IgD-negative memory B cell (primary cell): ENCODE measurements around the gene LHX2. TPM values are rescaled to one million over a fixed set of nuclear protein-coding genes. Genes with fewer than 3 reads are reported as not detected.

Experiments
- H3K27ac Mint-ChIP-seq, 3 donors: one replicate each; pipeline ENCODE4 v1.8.0; 2020 to 2022; ENCODE audit warnings: mild to moderate bottlenecking in 3 of 3, mixed read lengths in 3 of 3, moderate library complexity in 1 of 3
- H3K27me3 Mint-ChIP-seq: one replicate; pipeline ENCODE4 v1.8.0; 2021; ENCODE audit warnings: mixed read lengths
- H3K36me3 Mint-ChIP-seq: one replicate; pipeline ENCODE4 v1.8.0; 2020; ENCODE audit warnings: mild to moderate bottlenecking, mixed read lengths
- H3K4me1 Mint-ChIP-seq, 3 donors: one replicate each; pipeline ENCODE4 v1.8.0; 2020 to 2022; ENCODE audit warnings: mixed read lengths in 3 of 3, mild to moderate bottlenecking in 1 of 3
- H3K4me3 Mint-ChIP-seq, 4 donors: one replicate each; pipeline ENCODE4 v1.8.0; 2020 to 2022; ENCODE audit warnings: mild to moderate bottlenecking in 4 of 4, mixed read lengths in 4 of 4, moderate library complexity in 3 of 4
- H3K9me3 Mint-ChIP-seq, 3 donors: one replicate each; pipeline ENCODE4 v1.8.0; 2020 to 2021; ENCODE audit warnings: mixed read lengths in 3 of 3, mild to moderate bottlenecking in 1 of 3
- polyA plus RNA-seq: library from polyadenylated mRNA; unstranded; fragments of 300-500 nt; fragmentation: Illumina TruSeq; gene quantifications from one replicate; pipeline ENCODE4 v1.2.3, GENCODE V29; 2021

The LHX2 gene
- polyA plus RNA-seq, 1 donor from 2014 or later, result not detected

GRCh38 chr9:124066783-124067577 lies 55.4 kb downstream of the LHX2 start:
- H3K4me3 Mint-ChIP-seq, result no peak overlapping the region
- H3K9me3 Mint-ChIP-seq, result peaks cover 0 to 4% (median 2%) of the 10 kb centered on the region in 3 donors
- H3K4me1 Mint-ChIP-seq, result peaks cover 0 to 3% (median 0%) of the 10 kb centered on the region in 3 donors
- peaks cover 3% of the 10 kb centered on the region for H3K27me3 Mint-ChIP-seq
- H3K27ac Mint-ChIP-seq, result no peak overlapping the region
- H3K36me3 Mint-ChIP-seq, result peaks cover 7% of the 10 kb centered on the region

- Mint-ChIP-seq H3K4me3 (no peak overlapping the region), H3K27ac (no peak overlapping the region), H3K9me3 (peaks cover 0 to 4% (median 3%) of the 10 kb centered on the region in 3 donors), H3K36me3 (peaks cover 7% of the 10 kb centered on the region), H3K27me3 (peaks cover 6% of the 10 kb centered on the region), H3K4me1 (peaks cover 0 to 3% (median 0%) of the 10 kb centered on the region in 3 donors)
Observed at GRCh38 chr9:124068251-124068650, 56.7 kb downstream of the LHX2 start.

- H3K27ac Mint-ChIP-seq, result no peak overlapping the region
- peaks cover 11% of the 10 kb centered on the region for H3K27me3 Mint-ChIP-seq
- peaks cover 5% of the 10 kb centered on the region for H3K36me3 Mint-ChIP-seq
- H3K9me3 Mint-ChIP-seq, result peaks cover 0 to 4% (median 4%) of the 10 kb centered on the region in 3 donors
- H3K4me3 Mint-ChIP-seq, result no peak overlapping the region
- H3K4me1 Mint-ChIP-seq, result peaks cover 0 to 3% (median 0%) of the 10 kb centered on the region in 3 donors
Observed at GRCh38 chr9:124074746-124075145, 63.2 kb downstream of the LHX2 start.

GRCh38 chr9:124075761-124076160 lies 64.2 kb downstream of the LHX2 start:
- Mint-ChIP-seq H3K4me3 (no peak overlapping the region), H3K27me3 (peaks cover 9% of the 10 kb centered on the region), H3K36me3 (peaks cover 2% of the 10 kb centered on the region), H3K4me1 (no peaks in the 10 kb centered on the region), H3K27ac (no peak overlapping the region), H3K9me3 (peaks cover 0 to 4% (median 1%) of the 10 kb centered on the region in 3 donors)

- Mint-ChIP-seq H3K27me3 (peaks cover 7% of the 10 kb centered on the region), H3K4me1 (no peaks in the 10 kb centered on the region), H3K27ac (peak overlapping the region in 1 of 3 donors; percentile 71), H3K4me3 (no peak overlapping the region), H3K9me3 (peaks cover 0 to 1% (median 0%) of the 10 kb centered on the region in 3 donors), H3K36me3 (peaks cover 2% of the 10 kb centered on the region)
Observed at GRCh38 chr9:124077915-124078572, 66.5 kb downstream of the LHX2 start.

- H3K36me3 Mint-ChIP-seq, result peaks cover 2% of the 10 kb centered on the region
- H3K4me3 Mint-ChIP-seq, result no peak overlapping the region
- no peaks in the 10 kb centered on the region for H3K9me3 Mint-ChIP-seq
- H3K27ac Mint-ChIP-seq, result no peak overlapping the region
- no peaks in the 10 kb centered on the region for H3K4me1 Mint-ChIP-seq
- peaks cover 7% of the 10 kb centered on the region for H3K27me3 Mint-ChIP-seq
Observed at GRCh38 chr9:124078641-124079040, 67.1 kb downstream of the LHX2 start.

GRCh38 chr9:124079176-124079925 lies 67.8 kb downstream of the LHX2 start:
- peaks cover 7% of the 10 kb centered on the region for H3K27me3 Mint-ChIP-seq
- H3K4me3 Mint-ChIP-seq, result no peak overlapping the region
- H3K4me1 Mint-ChIP-seq, result no peaks in the 10 kb centered on the region
- no peak overlapping the region for H3K27ac Mint-ChIP-seq
- H3K9me3 Mint-ChIP-seq, result no peaks in the 10 kb centered on the region
- peaks cover 2% of the 10 kb centered on the region for H3K36me3 Mint-ChIP-seq

- H3K4me1 Mint-ChIP-seq, result no peaks in the 10 kb centered on the region
- no peaks in the 10 kb centered on the region for H3K36me3 Mint-ChIP-seq
- H3K27me3 Mint-ChIP-seq, result peaks cover 4% of the 10 kb centered on the region
- no peak overlapping the region for H3K4me3 Mint-ChIP-seq
- H3K27ac Mint-ChIP-seq, result no peak overlapping the region
- peaks cover 2 to 19% (median 8%) of the 10 kb centered on the region in 3 donors for H3K9me3 Mint-ChIP-seq
Observed at GRCh38 chr9:124082622-124083021, 71.1 kb downstream of the LHX2 start.

Other genes with a start within 250 kb of the LHX2 start
- gene DENND1A, start 81.6 kb upstream of the LHX2 start, polyA plus RNA-seq, result 6.4 TPM
- gene NEK6, start 246.2 kb downstream of the LHX2 start, polyA plus RNA-seq, result 76.2 TPM